ENCODE measurements around the gene PRICKLE2. TPM values are rescaled to one million over a fixed set of nuclear protein-coding genes. Genes with fewer than 3 reads are reported as not detected.
"Not testable (repeated sequence)": the region's sequence is repeated elsewhere in the genome, so short reads cannot be mapped to it uniquely, and the experiment has no call there.

Gene PRICKLE2
- total RNA-seq, 2 donors from 2014 or later: 23.4 to 41.5 TPM

GRCh38 chr3:64094713-64095079 lies 130.6 kb downstream of the PRICKLE2 start:
- intact Hi-C loops (cut with DNase I): no loop called here

DNA sequence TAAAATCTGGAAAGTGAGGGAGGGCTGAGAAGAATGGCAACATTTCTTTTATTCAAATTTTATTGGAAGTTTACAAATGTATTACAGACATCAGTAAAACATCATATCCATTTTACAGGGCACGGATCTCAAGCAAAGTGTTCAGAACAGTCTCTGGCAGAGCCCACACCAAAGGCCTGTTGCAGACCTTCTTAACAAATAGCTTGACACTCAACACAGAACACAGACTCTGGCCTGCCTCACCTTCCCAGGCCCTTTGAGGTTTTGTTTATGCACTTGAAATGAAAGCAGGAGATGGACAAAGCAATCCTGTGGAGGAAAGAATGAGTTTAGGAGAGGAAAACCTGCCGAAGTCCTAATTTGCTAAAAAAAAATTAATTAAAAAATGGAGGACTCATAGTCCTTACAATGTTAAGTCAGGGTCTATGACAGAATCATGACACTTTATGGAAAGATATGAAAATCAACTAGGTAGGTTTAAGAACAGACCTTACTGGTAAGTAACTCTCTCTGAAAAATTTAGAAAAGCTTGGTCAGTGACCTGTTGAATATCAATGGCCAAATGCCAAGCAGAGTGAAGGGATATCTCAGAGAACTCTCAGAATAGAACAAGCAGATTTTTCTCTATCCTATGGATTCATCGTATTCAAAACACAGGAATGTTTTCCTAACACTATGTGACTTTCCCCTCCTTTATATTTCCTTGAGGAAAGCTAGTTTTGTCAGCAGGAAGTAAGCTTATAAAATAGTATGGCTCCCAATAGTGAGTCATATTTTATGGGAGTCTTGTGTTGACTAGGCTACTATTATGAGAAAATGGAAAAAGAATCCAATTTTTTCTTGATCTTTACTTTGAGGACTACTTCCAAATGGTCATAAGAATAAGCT lies 131.2 kb downstream of the PRICKLE2 start:
- DNase-seq: no peak
- no peaks in the 10 kb centered on the region for H3K27me3 ChIP-seq
- intact Hi-C loops (cut with DNase I): no loop called here
- H3K36me3 ChIP-seq (replicated peaks in 1 of 2; ENCODE audit: insufficient read depth in 1 of 2, low read depth in 2 of 2): peaks cover 0 to 3% of the 10 kb centered on the region in 2 donors
- ATAC-seq: no peak
- no peaks in the 10 kb centered on the region for H3K4me1 ChIP-seq
- no peaks in the 10 kb centered on the region for H3K9me3 ChIP-seq
- 85 to 88% methylated on average over 3 of the region's 3 CpGs for WGBS, 2 donors
- TF ChIP-seq POLR2A (IDR thresholded peaks at IDR 0.05): no peak
- no peak for TF ChIP-seq CTCF (IDR thresholded peaks at IDR 0.05)
- H3K27ac ChIP-seq: no peak overlapping the region
- H3K4me3 ChIP-seq: no peak overlapping the region

More at GRCh38 chr3:64094713-64095079, 130.6 kb downstream of the PRICKLE2 start:
- Histone ChIP-seq H3K27me3 (no peaks in the 10 kb centered on the region), H3K36me3 (replicated peaks in 1 of 2; ENCODE audit: insufficient read depth in 1 of 2, low read depth in 2 of 2) (peaks cover 0 to 4% of the 10 kb centered on the region in 2 donors), H3K27ac (no peak overlapping the region), H3K4me1 (no peaks in the 10 kb centered on the region), H3K9me3 (no peaks in the 10 kb centered on the region), H3K4me3 (no peak overlapping the region)
- DNase-seq (no peak), ATAC-seq (no peak)
- TF ChIP-seq CTCF (IDR thresholded peaks at IDR 0.05): no peak
- no peak for TF ChIP-seq POLR2A (IDR thresholded peaks at IDR 0.05)
- 94 to 97% methylated on average over 2 of the region's 2 CpGs for WGBS, 2 donors

DNA sequence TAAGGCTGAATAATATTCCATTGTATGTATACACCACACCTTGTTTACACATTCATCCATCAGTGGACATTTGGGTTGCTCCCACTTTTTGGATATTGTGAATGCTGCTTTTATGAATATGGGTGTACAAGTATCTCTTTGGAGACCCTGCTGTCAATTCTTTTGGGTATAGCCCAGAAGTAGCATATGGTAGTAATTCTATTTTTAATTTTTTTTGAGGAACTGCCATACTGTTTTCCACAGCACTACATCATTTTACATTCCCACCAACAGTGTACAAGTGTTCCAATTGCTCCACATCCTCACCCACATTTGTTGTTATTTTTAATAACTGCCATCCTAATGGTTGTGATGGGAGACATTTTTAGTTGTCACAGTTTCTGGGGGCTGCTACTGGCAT lies 132.1 kb downstream of the PRICKLE2 start:
- ATAC-seq (no peak), DNase-seq (no peak)
- intact Hi-C loops (cut with DNase I): no loop called here
- H3K27ac ChIP-seq: no peak overlapping the region
- no peak overlapping the region for H3K4me3 ChIP-seq
- H3K27me3 ChIP-seq: no peaks in the 10 kb centered on the region
- no peaks in the 10 kb centered on the region for H3K36me3 ChIP-seq (replicated peaks in 1 of 2; ENCODE audit: insufficient read depth in 1 of 2, low read depth in 2 of 2)
- no peaks in the 10 kb centered on the region for H3K9me3 ChIP-seq
- TF ChIP-seq CTCF (IDR thresholded peaks at IDR 0.05) (no peak), POLR2A (IDR thresholded peaks at IDR 0.05) (no peak)
- no peaks in the 10 kb centered on the region for H3K4me1 ChIP-seq

DNA sequence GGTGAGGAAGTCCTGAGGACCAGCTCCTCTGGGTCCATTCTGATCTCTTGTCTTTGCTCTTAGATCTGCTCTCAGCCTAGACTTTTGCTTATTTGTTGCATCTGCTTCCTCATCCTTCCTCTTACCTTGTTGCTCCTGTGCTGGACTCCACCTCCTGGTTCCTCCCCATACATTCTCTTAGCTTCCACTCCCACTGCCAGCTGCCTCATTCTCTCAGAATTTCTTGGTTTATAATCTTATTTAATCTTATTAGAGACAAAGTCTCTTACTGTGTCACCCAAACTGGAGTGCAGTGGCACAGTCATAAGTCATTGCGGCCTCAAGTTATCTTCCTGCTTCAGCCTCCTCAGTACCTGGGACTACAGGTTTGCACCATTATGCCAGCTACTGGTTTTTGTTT lies 133.8 kb downstream of the PRICKLE2 start:
- no peaks in the 10 kb centered on the region for H3K36me3 ChIP-seq (replicated peaks in 1 of 2; ENCODE audit: insufficient read depth in 1 of 2, low read depth in 2 of 2)
- intact Hi-C loops (cut with DNase I): no loop called here
- no peaks in the 10 kb centered on the region for H3K4me1 ChIP-seq
- ATAC-seq: no peak
- no peaks in the 10 kb centered on the region for H3K27me3 ChIP-seq
- no peaks in the 10 kb centered on the region for H3K9me3 ChIP-seq
- no peak overlapping the region for H3K27ac ChIP-seq
- no peak for DNase-seq
- H3K4me3 ChIP-seq: no peak overlapping the region
- TF ChIP-seq POLR2A (IDR thresholded peaks at IDR 0.05) (no peak), CTCF (IDR thresholded peaks at IDR 0.05) (no peak)
- WGBS, 2 donors: 100% methylated on average over 1 of the region's 1 CpG

- intact Hi-C loops (cut with DNase I); H3K27ac ChIP-seq; H3K4me3 ChIP-seq; H3K27me3 ChIP-seq; H3K9me3 ChIP-seq; H3K4me1 ChIP-seq; ATAC-seq; H3K36me3 ChIP-seq (replicated peaks in 1 of 2; ENCODE audit: insufficient read depth in 1 of 2, low read depth in 2 of 2): not testable (repeated sequence)
- 62 to 64% methylated on average over 4 of the region's 4 CpGs for WGBS, 2 donors
- peak in 2 of 4 donors; percentile 21 to 28 for DNase-seq
Measured at GRCh38 chr3:64089386-64089785, 135.9 kb downstream of the PRICKLE2 start.

All from body of pancreas (tissue), 4 donors.